Neuronal stem cell (in vitro differentiated cells): ENCODE results near the gene TYW3. TPM values are rescaled to one million over a fixed set of nuclear protein-coding genes. Genes with fewer than 3 reads are reported as not detected.

ENCODE experiments used
- DNase-seq: peaks from one replicate; pipeline ENCODE4 v3.0.0-alpha.2; 2013; ENCODE audit warnings: low spot score
- H2AFZ ChIP-seq: one replicate; pipeline ENCODE4 v1.6.1; 2013; ENCODE audit warnings: mild to moderate bottlenecking, low read length, inconsistent platforms
- H2AK5ac ChIP-seq: 2 replicates; pipeline ENCODE4 v1.6.1; 2013; ENCODE audit warnings: low read depth, mild to moderate bottlenecking, inconsistent platforms, low read length, moderate library complexity, mixed read lengths
- H2BK120ac ChIP-seq: 2 replicates; pipeline ENCODE4 v1.6.1; 2013; ENCODE audit warnings: low read depth, mild to moderate bottlenecking, inconsistent platforms, low read length, moderate library complexity, mixed read lengths
- H2BK12ac ChIP-seq: one replicate; pipeline ENCODE4 v1.6.1; 2013; ENCODE audit warnings: low read length, inconsistent platforms
- H2BK15ac ChIP-seq: 2 replicates; pipeline ENCODE4 v1.6.1; 2013; ENCODE audit warnings: mild to moderate bottlenecking, low read length, inconsistent platforms, mixed read lengths
- H2BK5ac ChIP-seq: one replicate; pipeline ENCODE4 v1.6.1; 2013; ENCODE audit warnings: inconsistent platforms, mild to moderate bottlenecking, low read length, moderate library complexity
- H3K14ac ChIP-seq: one replicate; pipeline ENCODE4 v1.6.1; 2013; ENCODE audit warnings: low read length, inconsistent platforms
- H3K18ac ChIP-seq: 2 replicates; pipeline ENCODE4 v1.6.1; 2013; ENCODE audit warnings: low read length, inconsistent platforms
- H3K23ac ChIP-seq: 2 replicates; pipeline ENCODE4 v1.6.1; 2013; ENCODE audit warnings: low read depth, mild to moderate bottlenecking, mixed read lengths, low read length, inconsistent platforms; ENCODE audit not compliant: poor library complexity
- H3K27ac ChIP-seq: replicated peaks from 3 replicates; pipeline ENCODE4 v1.5.1; 2013; ENCODE audit warnings: low read length, inconsistent platforms
- H3K27me3 ChIP-seq, 3 experiments: 2 replicates each; pipeline ENCODE4 v1.6.1; 2013; ENCODE audit warnings: low read length in 3 of 3, mild to moderate bottlenecking in 2 of 3, inconsistent platforms in 1 of 3, low read depth in 1 of 3, mixed read lengths in 1 of 3, moderate library complexity in 1 of 3; ENCODE audit not compliant: control insufficient read depth in 3 of 3, insufficient read depth in 3 of 3
- H3K36me3 ChIP-seq, 2 donors: replicated peaks in 1 of 2; 2 replicates each; pipeline ENCODE4 v1.6.1; 2013; ENCODE audit warnings: low read length in 2 of 2; ENCODE audit not compliant: control insufficient read depth in 2 of 2, insufficient read depth in 2 of 2
- H3K4ac ChIP-seq: 2 replicates; pipeline ENCODE4 v1.6.1; 2013; ENCODE audit warnings: inconsistent platforms, mild to moderate bottlenecking, low read length, moderate library complexity
- H3K4me1 ChIP-seq, 2 donors: 1 replicate in 1 of 2; 2 replicates in 1 of 2; pipeline ENCODE4 v1.6.1; 2013; ENCODE audit warnings: low read length in 2 of 2, low read depth in 1 of 2; ENCODE audit not compliant: control insufficient read depth in 2 of 2, insufficient read depth in 1 of 2
- H3K4me2 ChIP-seq: one replicate; pipeline ENCODE4 v1.6.1; 2013; ENCODE audit warnings: mild to moderate bottlenecking, low read length, inconsistent platforms; ENCODE audit not compliant: insufficient read depth, poor library complexity, severe bottlenecking
- H3K4me3 ChIP-seq, 2 donors: 2 replicates each; pipeline ENCODE4 v1.5.1; 2013; ENCODE audit warnings: low read length in 2 of 2, mild to moderate bottlenecking in 2 of 2, inconsistent platforms in 1 of 2, moderate library complexity in 1 of 2
- H3K79me1 ChIP-seq: one replicate; pipeline ENCODE4 v1.6.1; 2013; ENCODE audit warnings: low read depth, mild to moderate bottlenecking, inconsistent platforms, low read length, moderate library complexity
- H3K9ac ChIP-seq: one replicate; pipeline ENCODE4 v1.6.1; 2013; ENCODE audit warnings: mild to moderate bottlenecking, low read depth, low read length, inconsistent platforms; ENCODE audit not compliant: poor library complexity
- H3K9me3 ChIP-seq, 2 donors: replicated peaks in 1 of 2; 2 replicates each; pipeline versions ENCODE3 to v1.6.1; 2013; ENCODE audit warnings: low read length in 2 of 2, mild to moderate bottlenecking in 2 of 2, inconsistent platforms in 1 of 2, low read depth in 1 of 2, mixed read lengths in 1 of 2, moderate library complexity in 1 of 2; ENCODE audit not compliant: control insufficient read depth in 2 of 2, insufficient read depth in 1 of 2
- H4K8ac ChIP-seq: one replicate; pipeline ENCODE4 v1.6.1; 2013; ENCODE audit warnings: low read depth, mild to moderate bottlenecking, inconsistent platforms, low read length, moderate library complexity
- H4K91ac ChIP-seq: one replicate; pipeline ENCODE4 v1.6.1; 2013; ENCODE audit warnings: low read length, low read depth, mild to moderate bottlenecking, inconsistent platforms; ENCODE audit not compliant: poor library complexity
- WGBS, 2 donors: extraction: QIAGEN DNeasy Blood & Tissue Kit; methylation state at CpG; one replicate each; pipeline ENCODE4 v1.1.7; 2013; ENCODE audit warnings: missing lambda C conversion rate in 2 of 2, mixed read lengths in 1 of 2; ENCODE audit not compliant: insufficient read length in 2 of 2, insufficient replicate concordance in 1 of 2; ENCODE audit errors: extremely low coverage in 2 of 2; 5-methylcytosine and 5-hydroxymethylcytosine counted together
- polyA plus RNA-seq, 2 experiments: library from polyadenylated mRNA; stranded (reverse); fragments of 200-250 nt; gene quantifications; one replicate each; pipeline ENCODE4 v1.2.3, GENCODE V29; 2013

The TYW3 gene, protein sequence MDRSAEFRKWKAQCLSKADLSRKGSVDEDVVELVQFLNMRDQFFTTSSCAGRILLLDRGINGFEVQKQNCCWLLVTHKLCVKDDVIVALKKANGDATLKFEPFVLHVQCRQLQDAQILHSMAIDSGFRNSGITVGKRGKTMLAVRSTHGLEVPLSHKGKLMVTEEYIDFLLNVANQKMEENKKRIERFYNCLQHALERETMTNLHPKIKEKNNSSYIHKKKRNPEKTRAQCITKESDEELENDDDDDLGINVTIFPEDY
- polyA plus RNA-seq (2013, experiment 1 of 2) = 35.2 TPM
- polyA plus RNA-seq (2013, experiment 2 of 2) = 34.5 TPM

GRCh38 chr1:74732960-74733603 lies at the start of gene TYW3, which contains the start of gene CRYZ:
Gene TYW3 (plus strand): TSS chr1:74733152. CDS start chr1:74733245, 93 bp downstream.
Gene CRYZ (minus strand): TSS chr1:74733050. CDS start chr1:74724821, 8,229 bp downstream.
- no peak within 1 kb of the TSS for H3K4ac ChIP-seq
- peak within 1 kb of the TSS; percentile 58 for H3K4me2 ChIP-seq
- no peaks in the 10 kb centered on the region for H3K79me1 ChIP-seq
- no peak within 1 kb of the TSS for H3K14ac ChIP-seq
- peak within 1 kb of the TSS; percentile 88 for H3K18ac ChIP-seq
- peak within 1 kb of the TSS; percentile 92 for H2AFZ ChIP-seq
- H3K9ac ChIP-seq = peak within 1 kb of the TSS; percentile 85
- H3K4me1 ChIP-seq = peaks cover 0 to 3% of the 10 kb centered on the region in 2 donors
- H2AK5ac ChIP-seq = no peak within 1 kb of the TSS
- peaks cover 10 to 23% of the 10 kb centered on the region in 2 donors for H3K36me3 ChIP-seq
- H2BK5ac ChIP-seq = peak within 1 kb of the TSS; percentile 7
- no peak within 1 kb of the TSS for H2BK120ac ChIP-seq
- H3K9me3 ChIP-seq = peaks cover 1 to 4% of the 10 kb centered on the region in 2 donors
- H3K27me3 ChIP-seq = no peaks in the 10 kb centered on the region
- no peak within 1 kb of the TSS for H2BK15ac ChIP-seq
- H2BK12ac ChIP-seq = no peak within 1 kb of the TSS
- H3K27ac ChIP-seq = peak within 1 kb of the TSS; percentile 91
- no CpG with 5 or more reads among the region's 30 CpGs for WGBS, 2 donors
- no peak within 1 kb of the TSS for H3K23ac ChIP-seq
- H4K8ac ChIP-seq = no peak within 1 kb of the TSS
- H3K4me3 ChIP-seq = peak within 1 kb of the TSS; percentile 88 to 92
- peak; percentile 81 for DNase-seq
- peak within 1 kb of the TSS; percentile 90 for H4K91ac ChIP-seq

DNA sequence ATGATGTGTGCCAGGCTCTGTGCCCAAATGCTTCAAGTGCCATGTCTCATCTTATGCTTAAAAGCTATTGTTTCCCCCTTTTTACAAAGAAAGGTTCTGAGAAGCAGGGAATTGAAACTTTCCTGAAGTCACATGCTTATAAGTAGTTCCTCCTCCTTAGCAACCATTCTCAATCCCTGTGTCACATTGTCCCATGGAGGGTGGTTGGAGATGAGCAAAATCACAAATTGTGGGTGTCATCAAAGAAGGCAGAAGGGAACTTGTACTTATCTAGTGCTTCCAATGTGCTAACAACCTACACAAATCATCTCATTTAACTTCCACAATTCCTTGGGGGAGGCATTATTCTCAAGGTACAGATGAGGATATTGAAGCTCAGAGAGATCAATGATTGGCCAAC lies 49.3 kb upstream of the TYW3 start:
- Histone ChIP-seq H2AK5ac (no peak overlapping the region), H3K14ac (no peak overlapping the region), H3K27ac (no peak overlapping the region), H3K79me1 (no peaks in the 10 kb centered on the region), H2BK15ac (no peak overlapping the region), H2AFZ (no peak overlapping the region), H3K36me3 (no peaks in the 10 kb centered on the region), H2BK120ac (no peak overlapping the region), H3K27me3 (no peaks in the 10 kb centered on the region), H3K4ac (no peak overlapping the region), H2BK12ac (no peak overlapping the region), H4K8ac (no peak overlapping the region), H3K4me1 (peaks cover 0 to 5% of the 10 kb centered on the region in 2 donors), H3K18ac (no peak overlapping the region), H4K91ac (no peak overlapping the region), H3K23ac (no peak overlapping the region), H3K4me2 (no peak overlapping the region), H3K9ac (no peak overlapping the region), H2BK5ac (no peak overlapping the region), H3K4me3 (no peak overlapping the region), H3K9me3 (no peaks in the 10 kb centered on the region)
- DNase-seq = no peak

DNA sequence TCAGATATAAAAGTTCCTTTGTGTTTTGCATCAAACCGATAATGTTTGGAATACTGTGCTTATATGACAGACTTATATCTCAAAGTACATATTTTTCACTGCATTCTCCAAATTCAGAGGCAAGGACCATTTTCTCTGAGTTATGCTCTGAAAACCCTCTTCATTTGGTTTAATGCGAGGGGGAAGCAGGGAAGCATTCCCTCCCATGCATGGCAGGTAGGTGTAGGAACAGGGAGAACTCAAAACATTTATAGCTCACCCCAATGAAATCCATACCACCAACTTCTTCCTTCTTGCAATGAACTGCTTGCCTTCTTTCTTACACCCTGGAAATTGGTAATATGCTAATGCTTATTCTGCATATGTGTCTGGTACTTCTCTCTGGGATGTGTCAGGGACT lies 48.7 kb upstream of the TYW3 start:
- Histone ChIP-seq H3K4ac (no peak overlapping the region), H3K79me1 (no peaks in the 10 kb centered on the region), H2BK12ac (no peak overlapping the region), H2BK5ac (no peak overlapping the region), H4K8ac (no peak overlapping the region), H2AK5ac (no peak overlapping the region), H3K4me3 (no peak overlapping the region), H3K23ac (no peak overlapping the region), H3K4me1 (peaks cover 0 to 5% of the 10 kb centered on the region in 2 donors), H3K27me3 (no peaks in the 10 kb centered on the region), H4K91ac (no peak overlapping the region), H3K14ac (no peak overlapping the region), H3K9me3 (no peaks in the 10 kb centered on the region), H2AFZ (no peak overlapping the region), H3K18ac (no peak overlapping the region), H2BK15ac (no peak overlapping the region), H3K36me3 (no peaks in the 10 kb centered on the region), H3K4me2 (no peak overlapping the region), H3K9ac (no peak overlapping the region), H2BK120ac (no peak overlapping the region), H3K27ac (no peak overlapping the region)
- DNase-seq = no peak
- WGBS, 2 donors = no CpG with 5 or more reads among the region's 2 CpGs

DNA sequence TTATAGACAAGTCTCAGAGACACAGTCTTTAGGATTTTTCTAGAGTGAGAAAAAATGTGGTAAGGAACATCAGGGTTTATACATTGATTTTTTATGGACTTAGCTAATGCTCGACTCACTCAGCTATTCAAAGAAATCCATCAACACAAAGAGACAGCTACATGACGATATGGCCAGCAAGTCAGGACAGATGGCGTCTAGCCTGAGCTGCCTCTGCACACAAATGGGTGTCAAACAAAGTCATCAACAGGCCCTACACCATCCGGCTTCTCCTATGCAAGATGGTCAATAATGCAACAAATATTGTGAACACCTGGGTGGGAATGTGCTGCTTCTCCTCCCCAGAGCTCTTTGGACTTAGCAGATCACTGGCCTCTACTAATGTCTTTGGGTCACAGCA lies 46.0 kb upstream of the TYW3 start:
- Histone ChIP-seq H2BK15ac (no peak overlapping the region), H3K9ac (no peak overlapping the region), H2BK12ac (no peak overlapping the region), H3K14ac (no peak overlapping the region), H3K36me3 (no peaks in the 10 kb centered on the region), H3K79me1 (no peaks in the 10 kb centered on the region), H3K18ac (no peak overlapping the region), H3K27me3 (no peaks in the 10 kb centered on the region), H3K4ac (no peak overlapping the region), H3K4me1 (no peaks in the 10 kb centered on the region), H3K4me3 (no peak overlapping the region), H2AFZ (no peak overlapping the region), H2AK5ac (no peak overlapping the region), H2BK5ac (no peak overlapping the region), H2BK120ac (no peak overlapping the region), H3K27ac (no peak overlapping the region), H4K8ac (no peak overlapping the region), H3K23ac (no peak overlapping the region), H3K9me3 (no peaks in the 10 kb centered on the region), H3K4me2 (no peak overlapping the region), H4K91ac (no peak overlapping the region)
- DNase-seq = no peak
- no CpG with 5 or more reads among the region's 4 CpGs for WGBS, 2 donors
